Measurements from ENCODE around the gene DPP6. TPM values are rescaled to one million over a fixed set of nuclear protein-coding genes. Genes with fewer than 3 reads are reported as not detected.

The DPP6 gene
- total RNA-seq, 4 donors from 2014 or later, result 13.4 to 33.2 (median 26.8) TPM

- TF ChIP-seq POLR2A (IDR thresholded peaks at IDR 0.05; ENCODE audit: low read depth), result no peak
- TF ChIP-seq POLR2AphosphoS5 (IDR thresholded peaks at IDR 0.05), result no peak
- TF ChIP-seq CTCF (IDR thresholded peaks at IDR 0.05), result no peak
- no peak for TF ChIP-seq EP300 (IDR thresholded peaks at IDR 0.05)
- no peaks in the 10 kb centered on the region for H3K36me3 ChIP-seq
- intact Hi-C loops (cut with DNase I), result no loop called here
- DNase-seq (ENCODE audit: extremely low spot score), result no peak
- no peak overlapping the region for H3K27ac ChIP-seq (replicated peaks in 1 of 4)
- H3K4me3 ChIP-seq, result no peak overlapping the region
- 46% methylated on average over 18 of the region's 18 CpGs for WGBS
- peaks cover 0 to 10% (median 2%) of the 10 kb centered on the region in 4 donors for H3K4me1 ChIP-seq
- H3K27me3 ChIP-seq, result no peaks in the 10 kb centered on the region
- H3K9me3 ChIP-seq, result no peaks in the 10 kb centered on the region
Measured at GRCh38 chr7:154841731-154842331, 789.6 kb downstream of the DPP6 start.

DNA sequence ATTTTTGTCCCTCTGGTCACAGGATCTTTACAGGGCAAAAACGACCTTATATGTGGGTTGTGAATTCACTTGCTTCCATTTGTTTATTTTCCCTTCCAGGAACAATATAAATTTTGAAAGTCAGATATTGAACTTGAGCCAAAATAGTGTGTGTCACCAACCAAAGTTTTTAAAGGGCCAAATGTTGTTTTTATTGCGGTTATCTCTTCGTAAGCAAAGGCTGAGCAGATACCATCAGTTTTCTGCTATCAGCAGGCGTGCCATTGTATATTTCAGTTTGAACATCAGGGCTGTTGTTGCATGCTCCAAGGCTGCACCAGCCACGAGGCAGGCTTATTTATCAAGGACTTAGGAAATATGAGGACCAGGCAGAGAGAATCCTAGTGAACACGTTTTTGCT lies 790.4 kb downstream of the DPP6 start:
- TF ChIP-seq EP300 (IDR thresholded peaks at IDR 0.05), result no peak
- WGBS, result 45% methylated on average over 6 of the region's 6 CpGs
- no peaks in the 10 kb centered on the region for H3K27me3 ChIP-seq

DNA sequence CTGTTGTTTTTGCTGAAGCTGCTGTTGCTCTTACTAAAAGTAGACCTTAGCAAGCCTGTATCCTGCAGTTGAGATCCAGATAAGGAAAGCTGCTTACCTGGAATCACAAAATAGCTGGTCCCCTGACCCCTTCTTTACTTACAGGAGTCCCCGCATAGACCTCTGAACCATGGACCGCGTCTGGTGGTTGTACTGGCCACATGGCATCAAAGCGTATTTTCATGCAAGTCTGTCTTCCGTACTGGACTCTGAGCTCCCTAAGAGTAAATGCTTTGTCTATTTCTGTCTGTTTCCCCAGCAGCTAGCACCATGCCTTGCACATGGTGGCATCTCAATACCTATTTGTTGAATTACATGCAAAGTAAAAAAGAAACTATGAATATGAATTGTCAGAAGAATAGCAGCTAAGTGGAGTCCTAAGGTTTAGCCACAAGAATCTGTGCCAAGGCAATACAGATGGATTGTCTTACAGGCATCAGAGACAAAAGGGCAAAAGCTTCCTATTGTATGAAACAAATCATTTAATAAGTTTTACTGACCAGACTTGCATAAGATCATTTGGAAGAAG lies 791.6 kb downstream of the DPP6 start:
- H3K36me3 ChIP-seq, result no peaks in the 10 kb centered on the region

More for the DNA sequence above, 790.4 kb downstream of the DPP6 start:
- Histone ChIP-seq H3K36me3 (no peaks in the 10 kb centered on the region), H3K27ac (replicated peaks in 1 of 4) (no peak overlapping the region), H3K4me3 (no peak overlapping the region), H3K9me3 (no peaks in the 10 kb centered on the region), H3K4me1 (peaks cover 0 to 10% (median 2%) of the 10 kb centered on the region in 4 donors)
- intact Hi-C loops (cut with DNase I), result no loop called here
- no peak for DNase-seq (ENCODE audit: extremely low spot score)

GRCh38 chr7:154844499-154844898 lies 792.3 kb downstream of the DPP6 start:
- no peak for TF ChIP-seq POLR2A (IDR thresholded peaks at IDR 0.05; ENCODE audit: low read depth)
- TF ChIP-seq EP300 (IDR thresholded peaks at IDR 0.05), result no peak
- TF ChIP-seq POLR2AphosphoS5 (IDR thresholded peaks at IDR 0.05), result no peak
- TF ChIP-seq CTCF (IDR thresholded peaks at IDR 0.05), result no peak
- intact Hi-C loops (cut with DNase I), result no loop called here
- WGBS, result 73% methylated on average over 5 of the region's 5 CpGs

More for the DNA sequence above, 791.6 kb downstream of the DPP6 start:
- no peak for DNase-seq (ENCODE audit: extremely low spot score)
- no peaks in the 10 kb centered on the region for H3K9me3 ChIP-seq
- intact Hi-C loops (cut with DNase I), result no loop called here
- no peak overlapping the region for H3K4me3 ChIP-seq
- no peak overlapping the region for H3K27ac ChIP-seq (replicated peaks in 1 of 4)
- peaks cover 0 to 10% (median 2%) of the 10 kb centered on the region in 4 donors for H3K4me1 ChIP-seq
- TF ChIP-seq POLR2AphosphoS5 (IDR thresholded peaks at IDR 0.05) (no peak), EP300 (IDR thresholded peaks at IDR 0.05) (no peak), CTCF (IDR thresholded peaks at IDR 0.05) (no peak), POLR2A (IDR thresholded peaks at IDR 0.05; ENCODE audit: low read depth) (no peak)
- no peaks in the 10 kb centered on the region for H3K27me3 ChIP-seq
- WGBS, result 92% methylated on average over 5 of the region's 5 CpGs

GRCh38 chr7:154844955-154845354 lies 792.8 kb downstream of the DPP6 start:
- TF ChIP-seq POLR2AphosphoS5 (IDR thresholded peaks at IDR 0.05) (no peak), POLR2A (IDR thresholded peaks at IDR 0.05; ENCODE audit: low read depth) (no peak), CTCF (IDR thresholded peaks at IDR 0.05) (no peak), EP300 (IDR thresholded peaks at IDR 0.05) (no peak)
- intact Hi-C loops (cut with DNase I), result no loop called here
- 87% methylated on average over 5 of the region's 5 CpGs for WGBS
- Histone ChIP-seq H3K9me3 (peaks cover 0 to 9% (median 0%) of the 10 kb centered on the region in 4 donors), H3K36me3 (no peaks in the 10 kb centered on the region), H3K27ac (replicated peaks in 1 of 4) (no peak overlapping the region), H3K4me3 (no peak overlapping the region), H3K27me3 (no peaks in the 10 kb centered on the region), H3K4me1 (peaks cover 0 to 10% (median 2%) of the 10 kb centered on the region in 4 donors)
- no peak for DNase-seq (ENCODE audit: extremely low spot score)

More at GRCh38 chr7:154844499-154844898, 792.3 kb downstream of the DPP6 start:
- no peak overlapping the region for H3K4me3 ChIP-seq
- peaks cover 0 to 10% (median 2%) of the 10 kb centered on the region in 4 donors for H3K4me1 ChIP-seq
- H3K27ac ChIP-seq (replicated peaks in 1 of 4), result no peak overlapping the region
- no peaks in the 10 kb centered on the region for H3K27me3 ChIP-seq
- peaks cover 0 to 5% (median 0%) of the 10 kb centered on the region in 4 donors for H3K9me3 ChIP-seq
- no peak for DNase-seq (ENCODE audit: extremely low spot score)
- no peaks in the 10 kb centered on the region for H3K36me3 ChIP-seq
